HG02571 (cell line): ENCODE data around the gene RP9.
"Not testable (repeated sequence)": the region's sequence is repeated elsewhere in the genome, so short reads cannot be mapped to it uniquely, and the experiment has no call there.

Source experiments
- ATAC-seq: cut with Tn5 transposase; IDR thresholded peaks from one replicate; pipeline ENCODE4 v1.9.1; 2021; ENCODE audit warnings: mild to moderate bottlenecking, moderate library complexity; ENCODE audit not compliant: unreplicated experiment

Gene RP9

GRCh38 chr7:33107136-33108066 is 1.8 kb downstream of the RP9 start:
- no peak for ATAC-seq

GRCh38 chr7:33101906-33102305 is 7.3 kb downstream of the RP9 start:
- ATAC-seq: no peak

- ATAC-seq: no peak
Observed at GRCh38 chr7:33100770-33101169, 8.4 kb downstream of the RP9 start.

GRCh38 chr7:33099154-33099940 is 9.9 kb downstream of the RP9 start:
- no peak for ATAC-seq

- not testable (repeated sequence) for ATAC-seq
Observed at GRCh38 chr7:33094745-33095275, 14.4 kb downstream of the RP9 start.

- no peak for ATAC-seq
Observed at GRCh38 chr7:33093266-33093665, 15.9 kb downstream of the RP9 start.

- ATAC-seq: no peak
Observed at GRCh38 chr7:33091641-33092191, 17.5 kb downstream of the RP9 start.

- no peak for ATAC-seq
Observed at GRCh38 chr7:33091111-33091531, 18.1 kb downstream of the RP9 start.

- ATAC-seq: no peak
Observed at GRCh38 chr7:33089142-33089541, 20.1 kb downstream of the RP9 start.

- ATAC-seq: no peak
Observed at GRCh38 chr7:33087858-33088257, 21.3 kb downstream of the RP9 start.

GRCh38 chr7:33087356-33087755 is 21.8 kb downstream of the RP9 start:
- ATAC-seq: no peak

GRCh38 chr7:33079763-33080690 is 29.2 kb downstream of the RP9 start:
- ATAC-seq: no peak

- ATAC-seq: no peak
Observed at GRCh38 chr7:33079096-33079495, 30.1 kb downstream of the RP9 start.

- no peak for ATAC-seq
Observed at GRCh38 chr7:33076737-33077136, 32.5 kb downstream of the RP9 start.

GRCh38 chr7:33075818-33076518 is 33.2 kb downstream of the RP9 start:
- no peak for ATAC-seq

- ATAC-seq: no peak
Observed at GRCh38 chr7:33073243-33073642, 36.0 kb downstream of the RP9 start.

- no peak for ATAC-seq
Observed at GRCh38 chr7:33072471-33072870, 36.7 kb downstream of the RP9 start.

- ATAC-seq: no peak
Observed at GRCh38 chr7:33070831-33071230, 38.4 kb downstream of the RP9 start.

GRCh38 chr7:33070277-33070676 is 38.9 kb downstream of the RP9 start:
- ATAC-seq: no peak

GRCh38 chr7:33067921-33068320 is 41.3 kb downstream of the RP9 start:
- ATAC-seq: no peak
